ENCODE results near the gene EFCAB6.

The EFCAB6 gene

DNA sequence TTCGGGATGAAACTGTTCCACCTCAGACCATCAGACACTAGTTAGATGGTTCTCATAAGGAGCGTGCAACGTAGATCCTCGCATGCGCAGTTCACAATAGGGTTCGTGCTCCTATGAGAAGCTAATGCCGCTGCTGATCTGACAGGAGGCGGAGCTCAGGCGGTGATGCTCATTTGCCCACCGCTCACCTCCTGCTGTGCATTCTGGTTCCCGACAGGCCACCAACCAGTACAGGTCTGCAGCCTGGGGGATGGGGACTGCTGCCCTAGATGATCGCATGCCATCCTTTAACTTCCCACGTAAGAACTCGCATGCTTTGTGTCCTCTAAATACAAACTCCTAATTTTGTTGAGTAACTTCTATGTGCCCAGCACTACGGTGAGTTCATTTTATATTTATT is 62.6 kb downstream of the EFCAB6 start:
- no peak overlapping the region for H3K4me2 ChIP-seq (ENCODE audit: low read length)

DNA sequence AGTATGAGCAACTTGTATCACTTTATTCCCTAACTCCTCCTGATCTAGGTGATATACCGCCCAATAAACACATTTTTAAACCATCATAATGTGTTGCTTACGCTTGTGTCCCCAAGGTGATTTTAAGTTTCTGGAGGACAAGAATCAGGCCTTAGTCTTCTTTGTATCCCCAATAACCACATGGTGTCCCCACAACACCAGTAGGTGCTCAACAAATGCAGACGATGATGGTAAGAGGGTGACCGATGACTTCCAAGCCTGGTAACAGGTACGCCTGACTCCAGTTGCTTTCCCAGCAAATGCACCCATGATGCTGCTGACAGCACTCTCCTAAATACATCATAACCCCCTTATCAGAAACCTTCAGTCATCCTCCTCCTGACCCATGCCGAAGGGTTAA is 64.2 kb downstream of the EFCAB6 start:
- H3K9ac ChIP-seq (ENCODE audit: low read length): no peak overlapping the region
- no peaks in the 10 kb centered on the region for H3K36me3 ChIP-seq (ENCODE audit: insufficient read depth, low read length)
- H3F3A ChIP-seq (ENCODE audit: insufficient read depth, low read length): no peaks in the 10 kb centered on the region
- no peaks in the 10 kb centered on the region for H3K9me2 ChIP-seq (ENCODE audit: low read depth, low read length)
- no peak overlapping the region for H3K4me2 ChIP-seq (ENCODE audit: low read length)
- peaks cover 11% of the 10 kb centered on the region; the same call in 1 of the 2 replicates for H3K27me3 ChIP-seq (ENCODE audit: insufficient read depth, low read length)
- H4K20me1 ChIP-seq (ENCODE audit: insufficient read depth, low read length): no peaks in the 10 kb centered on the region
- TF ChIP-seq, protein P1, sequence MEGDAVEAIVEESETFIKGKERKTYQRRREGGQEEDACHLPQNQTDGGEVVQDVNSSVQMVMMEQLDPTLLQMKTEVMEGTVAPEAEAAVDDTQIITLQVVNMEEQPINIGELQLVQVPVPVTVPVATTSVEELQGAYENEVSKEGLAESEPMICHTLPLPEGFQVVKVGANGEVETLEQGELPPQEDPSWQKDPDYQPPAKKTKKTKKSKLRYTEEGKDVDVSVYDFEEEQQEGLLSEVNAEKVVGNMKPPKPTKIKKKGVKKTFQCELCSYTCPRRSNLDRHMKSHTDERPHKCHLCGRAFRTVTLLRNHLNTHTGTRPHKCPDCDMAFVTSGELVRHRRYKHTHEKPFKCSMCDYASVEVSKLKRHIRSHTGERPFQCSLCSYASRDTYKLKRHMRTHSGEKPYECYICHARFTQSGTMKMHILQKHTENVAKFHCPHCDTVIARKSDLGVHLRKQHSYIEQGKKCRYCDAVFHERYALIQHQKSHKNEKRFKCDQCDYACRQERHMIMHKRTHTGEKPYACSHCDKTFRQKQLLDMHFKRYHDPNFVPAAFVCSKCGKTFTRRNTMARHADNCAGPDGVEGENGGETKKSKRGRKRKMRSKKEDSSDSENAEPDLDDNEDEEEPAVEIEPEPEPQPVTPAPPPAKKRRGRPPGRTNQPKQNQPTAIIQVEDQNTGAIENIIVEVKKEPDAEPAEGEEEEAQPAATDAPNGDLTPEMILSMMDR (IDR thresholded peaks at IDR 0.05; ENCODE audit: low read length): no peak
- no peak for TF ChIP-seq EZH2 (IDR thresholded peaks at IDR 0.05; ENCODE audit: borderline replicate concordance, low read length)
- H3K79me2 ChIP-seq (ENCODE audit: insufficient read depth, low read length): no peaks in the 10 kb centered on the region
- H3K4me1 ChIP-seq (ENCODE audit: insufficient read depth, low read length, severe bottlenecking): no peaks in the 10 kb centered on the region
- no peak overlapping the region for H3K27ac ChIP-seq (ENCODE audit: low read depth, low read length, poor library complexity, severe bottlenecking)
- no peak overlapping the region for H3K4me3 ChIP-seq (ENCODE audit: low read depth, low read length, poor library complexity, severe bottlenecking)
- no peak overlapping the region for H2AFZ ChIP-seq (ENCODE audit: low read length)
- H3K9me3 ChIP-seq (ENCODE audit: low read length): no peaks in the 10 kb centered on the region

More for the DNA sequence above, 62.6 kb downstream of the EFCAB6 start:
- H3K79me2 ChIP-seq (ENCODE audit: insufficient read depth, low read length): no peaks in the 10 kb centered on the region
- H3K9me2 ChIP-seq (ENCODE audit: low read depth, low read length): no peaks in the 10 kb centered on the region
- H4K20me1 ChIP-seq (ENCODE audit: insufficient read depth, low read length): no peaks in the 10 kb centered on the region
- no peak overlapping the region for H3K4me3 ChIP-seq (ENCODE audit: low read depth, low read length, poor library complexity, severe bottlenecking)
- H3K27ac ChIP-seq (ENCODE audit: low read depth, low read length, poor library complexity, severe bottlenecking): no peak overlapping the region
- H3F3A ChIP-seq (ENCODE audit: insufficient read depth, low read length): no peaks in the 10 kb centered on the region
- no peak for TF ChIP-seq EZH2 (IDR thresholded peaks at IDR 0.05; ENCODE audit: borderline replicate concordance, low read length)
- TF ChIP-seq, protein P1 (IDR thresholded peaks at IDR 0.05; ENCODE audit: low read length): no peak
- H3K9me3 ChIP-seq (ENCODE audit: low read length): no peaks in the 10 kb centered on the region
- H3K27me3 ChIP-seq (ENCODE audit: insufficient read depth, low read length): peaks cover 11% of the 10 kb centered on the region; the same call in 1 of the 2 replicates
- H3K36me3 ChIP-seq (ENCODE audit: insufficient read depth, low read length): no peaks in the 10 kb centered on the region
- H3K9ac ChIP-seq (ENCODE audit: low read length): no peak overlapping the region
- H2AFZ ChIP-seq (ENCODE audit: low read length): no peak overlapping the region
- H3K4me1 ChIP-seq (ENCODE audit: insufficient read depth, low read length, severe bottlenecking): no peaks in the 10 kb centered on the region

DNA sequence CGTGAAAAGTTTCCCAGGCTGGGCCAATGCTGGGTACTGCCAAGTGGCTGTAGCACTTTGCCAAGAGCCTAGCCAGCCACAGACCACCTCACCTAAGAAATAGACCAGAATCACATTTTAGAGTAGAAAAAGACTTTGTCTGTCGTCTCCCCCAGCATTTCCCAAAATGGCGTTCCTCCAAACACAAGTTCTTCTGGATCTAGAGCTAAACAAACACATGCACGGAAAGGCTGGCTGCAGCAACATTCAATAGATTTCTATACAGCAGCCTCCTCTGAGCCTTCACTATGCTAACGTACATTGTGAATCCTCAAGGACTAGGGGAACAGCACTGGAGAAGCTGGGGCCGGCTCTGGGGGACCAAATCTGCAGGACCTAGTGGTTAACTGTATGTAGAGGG is 65.0 kb downstream of the EFCAB6 start:
- H2AFZ ChIP-seq (ENCODE audit: low read length): no peak overlapping the region
- H3K4me1 ChIP-seq (ENCODE audit: insufficient read depth, low read length, severe bottlenecking): no peaks in the 10 kb centered on the region
- H3K27me3 ChIP-seq (ENCODE audit: insufficient read depth, low read length): peaks cover 11% of the 10 kb centered on the region; the same call in 1 of the 2 replicates
- H4K20me1 ChIP-seq (ENCODE audit: insufficient read depth, low read length): no peaks in the 10 kb centered on the region
- H3K9me3 ChIP-seq (ENCODE audit: low read length): no peaks in the 10 kb centered on the region
- H3K27ac ChIP-seq (ENCODE audit: low read depth, low read length, poor library complexity, severe bottlenecking): no peak overlapping the region
- no peaks in the 10 kb centered on the region for H3K9me2 ChIP-seq (ENCODE audit: low read depth, low read length)
- no peaks in the 10 kb centered on the region for H3K79me2 ChIP-seq (ENCODE audit: insufficient read depth, low read length)
- no peak overlapping the region for H3K4me2 ChIP-seq (ENCODE audit: low read length)
- TF ChIP-seq EZH2 (IDR thresholded peaks at IDR 0.05; ENCODE audit: borderline replicate concordance, low read length): no peak
- TF ChIP-seq, protein P1 (IDR thresholded peaks at IDR 0.05; ENCODE audit: low read length): no peak
- H3F3A ChIP-seq (ENCODE audit: insufficient read depth, low read length): no peaks in the 10 kb centered on the region
- no peak overlapping the region for H3K9ac ChIP-seq (ENCODE audit: low read length)
- H3K4me3 ChIP-seq (ENCODE audit: low read depth, low read length, poor library complexity, severe bottlenecking): no peak overlapping the region
- H3K36me3 ChIP-seq (ENCODE audit: insufficient read depth, low read length): no peaks in the 10 kb centered on the region
